A673 (cell line): ENCODE results near the gene MSANTD2. TPM values are rescaled to one million over a fixed set of nuclear protein-coding genes. Genes with fewer than 3 reads are reported as not detected.

ENCODE experiments used
- Bru-seq: library from RNA; stranded (reverse); fragments of 400-500 nt; gene quantifications from one replicate; lab custom pipeline; 2021; lab: Mats Ljungman, UMichigan
- BruChase-seq, 2 experiments: library from RNA; stranded (reverse); fragments of 400-500 nt; gene quantifications; one replicate each; lab custom pipeline; 2021; lab: Mats Ljungman, UMichigan
- BruUV-seq: library from RNA; stranded (reverse); fragments of 400-500 nt; replicated peaks from 2 replicates; lab custom pipeline; 2021; lab: Mats Ljungman, UMichigan
- CTCF ChIA-PET: fragments of 300-600 bp; sonication (Branson Sonifier 250); formaldehyde crosslinking; loops from one replicate; lab custom pipeline; 2022; ENCODE audit warnings: antibody characterized with exemption; lab: Charles Lee
- POLR2A ChIA-PET: fragments of 300-600 bp; sonication (Branson Sonifier 250); formaldehyde crosslinking; loops from one replicate; lab custom pipeline; 2022; ENCODE audit warnings: antibody characterized with exemption; ENCODE audit not compliant: low non-redundant PET; lab: Charles Lee
- DNase-seq: peaks from one replicate; pipeline ENCODE4 v3.0.0-alpha.2; 2015; ENCODE audit warnings: low spot score
- H3K27ac ChIP-seq: fragments of 200-600 bp; sonication (generic); 2 replicates; pipeline ENCODE4 v1.5.1; 2016; ENCODE audit warnings: mixed run types, low read depth, mild to moderate bottlenecking, mixed read lengths, antibody characterized with exemption, low read length; ENCODE audit not compliant: poor library complexity, severe bottlenecking
- H3K27me3 ChIP-seq: fragments of 200-600 bp; sonication (generic); replicated peaks from 2 replicates; pipeline ENCODE4 v1.6.1; 2017; ENCODE audit warnings: mixed run types, low read depth, mild to moderate bottlenecking, mixed read lengths, antibody characterized with exemption, low read length; ENCODE audit not compliant: insufficient read depth, poor library complexity
- H3K36me3 ChIP-seq: fragments of 200-600 bp; sonication (generic); 2 replicates; pipeline ENCODE4 v1.6.1; 2016; ENCODE audit warnings: mixed run types, mild to moderate bottlenecking, mixed read lengths, antibody characterized with exemption, low read length; ENCODE audit not compliant: insufficient read depth, poor library complexity, severe bottlenecking
- H3K4me1 ChIP-seq: fragments of 200-600 bp; sonication (generic); 2 replicates; pipeline ENCODE4 v1.6.1; 2017; ENCODE audit warnings: mixed run types, mild to moderate bottlenecking, mixed read lengths, antibody characterized with exemption, low read length; ENCODE audit not compliant: insufficient read depth, poor library complexity, severe bottlenecking
- H3K4me3 ChIP-seq: fragments of 200-600 bp; sonication (generic); 2 replicates; pipeline ENCODE4 v1.5.1; 2016; ENCODE audit warnings: low read depth, mixed run types, mild to moderate bottlenecking, mixed read lengths, low read length; ENCODE audit not compliant: poor library complexity, severe bottlenecking
- H3K9me3 ChIP-seq: fragments of 200-600 bp; sonication (generic); 2 replicates; pipeline ENCODE4 v1.6.1; 2016; ENCODE audit warnings: mixed run types, low read depth, mild to moderate bottlenecking, mixed read lengths, antibody characterized with exemption, low read length; ENCODE audit not compliant: poor library complexity, severe bottlenecking
- CTCF ChIP-seq: fragments of 300-800, 200-600 bp; sonication (generic); conservative IDR thresholded peaks from 2 replicates; pipeline ENCODE4 v1.5.1; 2017; ENCODE audit warnings: low read depth, mild to moderate bottlenecking, antibody characterized with exemption, low read length, moderate library complexity, mixed read lengths
- EZH2 ChIP-seq: fragments of 200-600 bp; sonication (generic); IDR thresholded peaks from 2 replicates; pipeline ENCODE4 v1.6.1; 2017; ENCODE audit warnings: borderline replicate concordance, low read depth, mild to moderate bottlenecking, mixed read lengths, antibody characterized with exemption, low read length; ENCODE audit not compliant: poor library complexity, severe bottlenecking
- intact Hi-C: fragments of 100-400 bp; cut with micrococcal nuclease; formaldehyde crosslinking; loops from one replicate; pipeline ENCODE4 v1.10.0; 2022; ENCODE audit not compliant: unreplicated experiment
- long read RNA-seq: library from polyadenylated mRNA; stranded (forward); transcript quantifications from one replicate; pipeline ENCODE4 v2.0.0, GENCODE V29; 2022
- total RNA-seq: library from RNA; stranded (reverse); gene quantifications from 2 replicates; pipeline ENCODE4 v1.2.3, GENCODE V29; 2021

MSANTD2 gene
- total RNA-seq (31.4 and 33.3 TPM in 2 replicates), Bru-seq, nascent RNA (percentile 95 among the genes with signal in this experiment), BruChase-seq, experiment 1, labeled RNA remaining after a 2-hour chase (percentile 97 among the genes with signal in this experiment), BruChase-seq, experiment 2, labeled RNA remaining after a 6-hour chase (percentile 91 among the genes with signal in this experiment)
- long read RNA-seq, transcript MSANTD2-202 (4 exons, 2,349 nt) = minor isoform, 12 of 51 reads
- long read RNA-seq, transcript MSANTD2-201 (4 exons, 2,495 nt) = major isoform, 18 of 51 reads
- long read RNA-seq, transcript MSANTD2-204 (3 exons, 3,086 nt) = minor isoform, 5 of 51 reads
- long read RNA-seq, partial matches to known transcripts = 1 of 51 reads
- long read RNA-seq, other reads (novel, unspliced or antisense) = 13 of 51 reads

- H3K36me3 ChIP-seq = no peaks in the 10 kb centered on the region
- BruUV-seq = no TSS peak
- intact Hi-C loops = no loop called here
- H3K27me3 ChIP-seq = no peaks in the 10 kb centered on the region
- ChIA-PET POLR2A (interaction anchor here (0.6 kb wide), 1 partner anchor 50 kb away, joined by 5 read pairs; no protein-coding TSS in a partner anchor), CTCF (interaction anchor here (0.5 to 1.7 kb wide), 4 partner anchors 36 to 76 kb away, joined by 3 to 7 read pairs (median 4); no protein-coding TSS in a partner anchor)
- H3K4me1 ChIP-seq = peaks cover 30% of the 10 kb centered on the region
- peak within 1 kb of the TSS; percentile 97 for H3K4me3 ChIP-seq
- TF ChIP-seq CTCF = no peak
- TF ChIP-seq EZH2 = no peak
- no peaks in the 10 kb centered on the region for H3K9me3 ChIP-seq
- peak; percentile 95 for DNase-seq
- H3K27ac ChIP-seq = peak within 1 kb of the TSS; percentile 99
These were observed at the start of gene MSANTD2 for GRCh38 chr11:124800226-124800929. Gene MSANTD2 (minus strand): TSS chr11:124800406. CDS start chr11:124800380, 26 bp downstream.

DNA sequence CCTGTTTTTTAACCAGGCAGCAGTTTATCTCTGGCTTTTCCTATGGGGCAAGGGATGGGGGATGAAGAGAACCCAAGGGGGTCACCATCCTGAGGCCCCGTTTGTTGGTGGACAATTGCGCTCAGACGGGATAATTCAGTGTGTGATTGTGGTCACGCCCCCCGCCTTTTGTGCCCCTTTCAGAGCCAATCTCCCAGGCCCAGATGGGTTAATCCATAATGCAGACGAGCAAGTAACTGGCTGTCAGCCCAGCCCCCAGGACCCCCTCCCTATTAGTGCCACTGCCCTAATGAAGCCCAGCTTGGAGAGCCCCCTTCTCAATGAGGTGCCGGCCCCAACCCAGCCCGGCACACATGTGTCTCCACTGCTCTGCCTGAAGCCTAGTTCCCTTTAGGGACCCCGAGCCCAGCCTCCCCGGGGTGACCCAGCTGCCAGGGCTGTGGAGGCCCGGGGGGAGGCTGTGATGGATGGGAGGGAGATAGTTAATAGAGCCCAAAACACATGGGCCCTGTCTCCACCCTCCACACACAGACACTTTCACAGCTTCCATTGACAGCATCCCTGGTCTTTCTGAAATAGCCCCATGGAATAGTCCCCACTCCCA, 46.0 kb upstream of the MSANTD2 start:
- Histone ChIP-seq H3K27ac (no peak overlapping the region), H3K36me3 (no peaks in the 10 kb centered on the region), H3K4me3 (no peak overlapping the region), H3K4me1 (peaks cover 20% of the 10 kb centered on the region), H3K27me3 (peaks cover 94% of the 10 kb centered on the region), H3K9me3 (no peaks in the 10 kb centered on the region)
- intact Hi-C loops = no loop called here
- ChIA-PET POLR2A (no interaction called here), CTCF (no interaction called here)
- DNase-seq = no peak
- no peak for TF ChIP-seq EZH2
- TF ChIP-seq CTCF = no peak
- BruUV-seq = no TSS peak

DNA sequence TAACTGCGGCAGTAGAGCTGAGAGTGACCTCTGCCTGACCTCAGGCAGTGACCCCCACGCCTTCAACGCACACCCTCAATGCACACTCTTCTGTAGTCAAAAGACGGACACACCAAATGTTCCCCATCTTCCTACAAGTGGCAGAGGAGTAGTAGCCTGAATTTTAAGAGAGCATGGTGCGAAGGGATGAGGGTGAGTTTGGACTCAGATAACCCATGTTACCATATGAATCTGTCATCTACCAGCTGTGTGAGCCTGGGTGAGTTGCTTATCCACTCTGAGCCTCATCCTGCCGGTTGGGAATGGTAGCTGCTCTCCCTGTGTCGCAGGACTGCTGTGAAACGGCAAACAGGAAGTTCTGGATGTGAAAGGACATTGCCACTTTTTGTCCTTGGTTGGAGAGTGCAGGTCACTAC, 44.5 kb upstream of the MSANTD2 start:
- Histone ChIP-seq H3K27ac (no peak overlapping the region), H3K36me3 (no peaks in the 10 kb centered on the region), H3K9me3 (no peaks in the 10 kb centered on the region), H3K4me1 (peaks cover 20% of the 10 kb centered on the region), H3K27me3 (peaks cover 94% of the 10 kb centered on the region), H3K4me3 (no peak overlapping the region)
- intact Hi-C loops = no loop called here
- TF ChIP-seq CTCF (no peak), EZH2 (no peak)
- POLR2A ChIA-PET = no interaction called here
- BruUV-seq = no TSS peak
- CTCF ChIA-PET = no interaction called here
- no peak for DNase-seq
